Urinary bladder (tissue), 4 donors: ENCODE results near the gene UBE2E2. TPM values are rescaled to one million over a fixed set of nuclear protein-coding genes. Genes with fewer than 3 reads are reported as not detected.
"Not testable (repeated sequence)": the region's sequence is repeated elsewhere in the genome, so short reads cannot be mapped to it uniquely, and the experiment has no call there.

Experiments used
- DNase-seq: peaks from one replicate; pipeline ENCODE4 v3.0.0-alpha.2; 2015; ENCODE audit errors: extremely low spot score
- H3K27ac ChIP-seq: one replicate; pipeline ENCODE4 v1.5.1; 2013; ENCODE audit warnings: low read depth, mild to moderate bottlenecking, moderate library complexity
- H3K36me3 ChIP-seq: one replicate; pipeline ENCODE4 v1.6.1; 2013; ENCODE audit warnings: mild to moderate bottlenecking, moderate library complexity; ENCODE audit not compliant: insufficient read depth
- H3K4me1 ChIP-seq: one replicate; pipeline ENCODE4 v1.6.1; 2013; ENCODE audit warnings: mild to moderate bottlenecking, moderate library complexity; ENCODE audit not compliant: insufficient read depth
- H3K4me3 ChIP-seq: one replicate; pipeline ENCODE4 v1.5.1; 2013; ENCODE audit warnings: low read depth, low read length
- WGBS: extraction: QIAGEN DNeasy Blood & Tissue Kit; methylation state at CpG from one replicate; pipeline ENCODE4 v1.1.7; 2013; 5-methylcytosine and 5-hydroxymethylcytosine counted together
- polyA plus RNA-seq: library from polyadenylated mRNA; stranded (reverse); fragments of 200-250 nt; gene quantifications from one replicate; pipeline ENCODE4 v1.2.3, GENCODE V29; 2013
- total RNA-seq: library from RNA; depleted of rRNA; stranded (reverse); fragments of >200 nt; gene quantifications from one replicate; pipeline ENCODE4 v1.2.3, GENCODE V29; 2014
- donor health status: healthy with polysubstance abuse.
- donor health status: healthy.

UBE2E2 gene
- total and polyA plus RNA-seq, 2 donors = 36.3 to 120 TPM

DNA sequence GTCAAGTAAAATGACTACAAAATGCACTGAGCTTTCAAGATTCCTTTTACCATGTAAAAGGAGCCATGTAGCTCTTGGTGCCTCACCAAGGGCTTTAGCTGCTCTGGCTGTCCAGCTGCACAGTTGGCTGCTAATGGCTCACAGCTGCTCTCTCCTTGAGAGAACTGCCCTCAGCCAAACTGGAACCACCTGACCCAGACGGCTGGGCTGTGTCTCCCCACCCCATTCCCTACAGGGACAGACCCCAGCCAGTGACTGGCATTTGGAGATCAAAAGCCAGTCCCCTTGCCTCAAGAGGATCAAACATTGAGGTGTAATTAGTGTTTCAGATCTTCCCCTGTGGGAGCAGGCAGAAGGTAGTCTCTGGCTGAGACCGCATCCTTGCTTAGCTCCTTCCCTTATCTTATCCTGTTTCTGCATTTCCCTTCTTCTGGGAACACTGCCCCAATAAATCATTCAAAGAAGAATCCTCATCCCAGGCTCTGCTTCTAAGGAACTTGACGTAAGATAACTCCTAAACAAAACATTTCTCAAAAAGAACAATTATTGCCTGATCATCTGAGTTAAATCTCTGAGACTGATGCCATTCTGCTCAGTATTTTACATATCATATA is 28.6 kb upstream of the UBE2E2 start:
- no peaks in the 10 kb centered on the region for H3K4me1 ChIP-seq
- WGBS = 23% methylated on average over 3 of the region's 3 CpGs
- no peak for DNase-seq

DNA sequence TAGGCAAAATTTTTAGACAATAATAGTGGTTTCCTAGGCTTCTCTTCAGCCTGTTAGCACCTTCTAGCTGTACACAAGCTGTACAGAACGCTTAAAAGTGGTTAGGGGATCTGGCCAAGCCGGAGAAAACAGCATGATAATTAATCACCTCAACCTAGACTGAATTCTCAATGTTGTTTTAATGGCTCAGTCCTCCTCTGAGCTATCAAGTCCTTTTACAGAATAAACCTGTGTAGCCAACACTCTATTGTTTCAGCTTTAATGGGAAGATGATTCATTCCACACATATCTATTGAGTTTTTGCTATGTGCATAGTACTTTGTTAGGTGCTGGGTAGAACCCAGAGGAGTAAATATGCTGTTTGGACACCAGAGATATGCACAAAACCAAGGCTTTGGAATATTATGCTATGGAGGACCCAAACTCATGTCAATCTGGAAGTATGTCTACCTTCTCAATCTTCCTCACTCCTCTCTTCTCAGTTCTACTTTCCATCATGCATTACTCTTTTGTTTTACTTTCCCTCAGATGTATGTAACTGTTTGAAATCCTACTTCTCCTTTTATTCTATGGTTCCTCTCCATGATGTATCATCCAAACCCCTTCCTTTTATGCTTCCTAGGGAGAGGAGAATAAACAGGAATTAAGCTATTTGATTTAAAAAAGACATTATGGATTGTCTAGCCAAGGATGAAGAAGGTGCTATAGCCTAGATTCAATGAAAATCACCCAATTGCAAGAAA is 27.6 kb upstream of the UBE2E2 start:
- no peak overlapping the region for H3K4me3 ChIP-seq
- no peak for DNase-seq
- 85% methylated on average over 2 of the region's 2 CpGs for WGBS
- no peaks in the 10 kb centered on the region for H3K36me3 ChIP-seq
- no peak overlapping the region for H3K27ac ChIP-seq
- no peaks in the 10 kb centered on the region for H3K4me1 ChIP-seq

More for the DNA sequence above, 28.6 kb upstream of the UBE2E2 start:
- no peak overlapping the region for H3K4me3 ChIP-seq
- H3K36me3 ChIP-seq = no peaks in the 10 kb centered on the region
- no peak overlapping the region for H3K27ac ChIP-seq

DNA sequence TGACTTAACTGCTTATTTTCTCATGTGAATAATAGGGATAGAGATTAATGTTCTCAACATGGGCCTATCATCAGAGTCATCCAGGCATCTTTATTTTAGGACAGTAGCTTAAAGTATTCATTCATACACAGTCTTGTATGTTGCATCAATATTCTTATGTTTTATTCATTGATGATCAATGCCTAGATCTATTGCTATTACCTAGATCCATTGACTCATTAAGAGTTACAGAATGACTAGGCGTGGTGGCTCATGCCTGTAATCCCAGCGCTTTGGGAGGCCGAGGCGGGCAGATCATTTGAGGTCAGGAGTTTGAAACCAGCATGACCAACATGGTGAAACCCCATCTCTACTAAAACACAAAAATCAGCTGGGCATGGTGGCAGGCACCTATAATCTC is 26.3 kb upstream of the UBE2E2 start:
- not testable (repeated sequence) for H3K4me1 ChIP-seq, H3K27ac ChIP-seq, H3K36me3 ChIP-seq, DNase-seq, H3K4me3 ChIP-seq
- 89% methylated on average over 4 of the region's 4 CpGs for WGBS

DNA sequence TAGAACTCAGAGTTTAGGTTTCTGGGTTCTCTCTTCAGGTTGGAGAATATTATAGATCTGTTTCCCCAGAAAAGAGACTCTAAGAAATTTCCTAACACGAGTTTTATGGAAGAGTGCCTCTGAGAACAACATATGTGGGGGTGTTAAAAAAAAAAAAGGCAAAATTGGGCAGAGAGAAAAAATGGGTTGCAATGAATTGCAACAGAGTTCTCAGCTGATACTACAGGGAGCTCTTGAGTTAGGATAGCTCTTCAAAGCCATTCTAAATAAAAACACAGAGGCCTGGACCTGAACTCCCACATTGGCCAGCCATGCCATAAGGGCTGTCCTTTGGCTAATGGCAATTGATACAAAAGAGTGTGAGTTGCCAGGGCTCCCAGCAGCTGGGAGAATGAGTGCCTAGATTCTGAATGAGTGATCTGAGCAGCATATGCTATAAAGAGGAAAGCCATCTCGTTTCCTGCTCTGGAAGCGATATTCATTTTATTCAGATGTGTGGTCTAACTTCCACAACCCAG is 20.1 kb upstream of the UBE2E2 start:
- H3K27ac ChIP-seq = no peak overlapping the region
- WGBS = 92% methylated on average over 3 of the region's 3 CpGs
- no peak for DNase-seq
- H3K4me3 ChIP-seq = no peak overlapping the region
- no peaks in the 10 kb centered on the region for H3K36me3 ChIP-seq
- no peaks in the 10 kb centered on the region for H3K4me1 ChIP-seq

DNA sequence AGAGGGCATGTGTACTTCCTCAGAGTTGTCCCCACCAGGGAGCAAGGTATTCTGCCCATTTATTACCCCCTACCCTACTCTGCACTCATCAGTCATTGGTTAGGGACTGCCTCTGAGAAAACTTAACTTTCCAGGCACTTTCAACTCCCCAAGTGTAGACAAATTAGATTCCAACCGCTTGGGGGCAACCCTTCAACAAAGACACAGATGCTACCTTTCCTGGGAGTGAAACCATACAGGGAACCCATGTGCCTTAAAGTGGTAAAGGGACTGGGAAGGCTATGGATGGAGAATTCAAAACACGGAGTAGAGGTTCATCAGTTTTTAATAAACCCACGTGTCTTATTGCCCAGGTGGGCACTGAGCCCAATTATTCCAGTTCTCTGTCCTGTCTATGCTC is 19.4 kb upstream of the UBE2E2 start:
- no peak for DNase-seq
- Histone ChIP-seq H3K4me3 (no peak overlapping the region), H3K27ac (no peak overlapping the region), H3K4me1 (no peaks in the 10 kb centered on the region), H3K36me3 (no peaks in the 10 kb centered on the region)
- WGBS = 39% methylated on average over 3 of the region's 3 CpGs

DNA sequence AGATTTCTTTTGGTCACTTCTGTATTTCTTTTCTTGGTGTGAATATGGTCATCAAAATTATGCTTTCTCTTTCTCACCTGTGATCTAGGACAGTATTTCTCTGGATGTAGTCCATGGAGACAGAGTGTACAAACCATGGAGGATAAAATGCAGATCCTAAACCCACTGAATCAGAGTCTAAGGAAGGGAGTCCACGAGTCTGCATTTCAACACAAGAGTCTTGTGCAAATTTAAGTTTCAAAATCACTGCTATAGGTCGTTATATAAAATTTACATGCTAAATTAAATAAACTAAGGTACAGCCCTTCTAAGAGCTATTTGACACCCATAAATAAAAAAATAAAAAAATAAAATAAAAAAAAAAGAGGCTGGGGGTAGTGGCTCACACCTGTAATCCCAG is 17.3 kb upstream of the UBE2E2 start:
- Histone ChIP-seq H3K27ac (no peak overlapping the region), H3K36me3 (no peaks in the 10 kb centered on the region), H3K4me1 (no peaks in the 10 kb centered on the region), H3K4me3 (no peak overlapping the region)
- 87% methylated on average over 2 of the region's 2 CpGs for WGBS
- no peak for DNase-seq

DNA sequence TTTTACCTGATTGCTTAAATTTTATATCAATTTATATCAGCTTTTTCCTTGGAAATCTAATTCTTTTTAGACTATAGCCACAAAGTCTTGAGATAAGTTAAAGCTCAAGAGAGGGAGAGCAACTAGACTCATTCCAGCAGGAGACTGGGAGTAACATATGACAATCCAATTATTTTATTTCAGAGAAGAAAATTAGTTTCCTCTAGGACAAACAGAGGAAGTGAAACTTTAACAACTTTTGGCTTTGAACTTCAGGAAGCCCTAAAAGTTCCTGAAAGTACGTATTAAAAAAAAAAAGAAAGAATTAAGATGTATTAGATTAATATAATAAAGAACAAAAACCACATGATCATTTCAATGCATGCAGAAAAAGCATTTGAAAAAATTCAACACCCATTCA is 13.9 kb upstream of the UBE2E2 start:
- no peak overlapping the region for H3K4me3 ChIP-seq
- no peaks in the 10 kb centered on the region for H3K36me3 ChIP-seq
- no peak overlapping the region for H3K27ac ChIP-seq
- 64% methylated on average over 1 of the region's 1 CpG for WGBS
- no peak for DNase-seq
- no peaks in the 10 kb centered on the region for H3K4me1 ChIP-seq

DNA sequence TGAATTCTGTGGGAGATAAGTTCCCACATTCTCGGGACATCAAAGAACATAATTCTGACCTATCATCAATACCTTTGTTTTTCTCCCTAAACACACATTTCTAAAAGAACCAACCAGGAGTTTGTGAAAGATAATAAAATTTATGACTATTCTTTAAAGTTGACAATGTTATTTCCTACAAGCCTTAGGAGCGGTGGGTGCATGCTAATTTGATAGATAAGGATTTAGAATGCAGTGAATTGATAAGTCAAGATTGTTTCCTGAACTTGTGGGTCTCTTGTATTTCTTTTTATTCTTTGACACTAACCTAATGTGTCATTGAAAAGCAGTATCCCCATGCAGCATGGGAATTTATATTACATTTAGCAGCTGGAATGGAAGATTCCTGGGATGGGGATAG is 10.3 kb upstream of the UBE2E2 start:
- no peaks in the 10 kb centered on the region for H3K4me1 ChIP-seq
- H3K36me3 ChIP-seq = no peaks in the 10 kb centered on the region
- H3K27ac ChIP-seq = no peak overlapping the region
- 76% methylated on average over 2 of the region's 2 CpGs for WGBS
- H3K4me3 ChIP-seq = no peak overlapping the region
- no peak for DNase-seq

DNA sequence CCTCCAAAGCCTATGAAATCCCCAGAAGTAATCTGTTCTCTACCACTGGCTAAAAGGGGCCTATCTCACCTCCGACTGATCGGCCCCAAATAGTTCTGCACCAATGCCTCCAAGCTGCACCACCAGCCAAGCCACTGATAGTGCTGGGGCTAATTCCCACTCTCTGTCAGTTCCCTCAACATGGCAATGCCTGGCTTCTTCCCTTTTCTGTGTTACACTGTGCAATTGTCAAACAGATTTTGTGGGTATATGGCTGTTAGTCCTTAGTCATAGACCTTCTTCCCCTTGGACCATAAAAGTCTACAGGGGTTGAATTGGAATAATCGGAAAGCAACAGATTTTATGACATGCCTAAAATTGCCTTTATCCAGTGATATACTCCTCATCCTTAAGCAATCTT is 9.3 kb upstream of the UBE2E2 start:
- Histone ChIP-seq H3K27ac (no peak overlapping the region), H3K4me1 (no peaks in the 10 kb centered on the region), H3K36me3 (no peaks in the 10 kb centered on the region), H3K4me3 (no peak overlapping the region)
- 96% methylated on average over 3 of the region's 3 CpGs for WGBS
- DNase-seq = no peak

DNA sequence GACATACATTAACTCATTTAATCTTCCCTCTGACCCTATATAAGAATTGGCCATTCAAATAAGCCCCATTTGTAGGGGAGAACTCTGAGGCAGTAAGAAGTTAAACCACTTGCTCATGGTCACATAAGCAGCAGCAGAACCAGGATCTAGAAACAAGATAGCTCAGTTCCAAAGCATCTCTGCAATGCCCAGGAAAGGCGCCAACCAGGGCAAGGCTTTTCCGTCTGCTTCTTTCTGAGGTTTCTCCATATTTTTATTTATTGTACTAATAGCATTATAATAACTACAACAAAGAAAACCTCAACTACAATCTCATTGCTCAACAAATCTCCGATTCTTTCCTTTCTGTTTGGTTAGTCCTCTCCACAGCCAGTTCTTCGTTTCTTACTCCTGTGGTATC is 4.3 kb upstream of the UBE2E2 start:
- Histone ChIP-seq H3K4me1 (no peaks in the 10 kb centered on the region), H3K36me3 (no peaks in the 10 kb centered on the region), H3K27ac (no peak overlapping the region), H3K4me3 (no peak overlapping the region)
- no peak for DNase-seq
- WGBS = 56% methylated on average over 4 of the region's 4 CpGs

DNA sequence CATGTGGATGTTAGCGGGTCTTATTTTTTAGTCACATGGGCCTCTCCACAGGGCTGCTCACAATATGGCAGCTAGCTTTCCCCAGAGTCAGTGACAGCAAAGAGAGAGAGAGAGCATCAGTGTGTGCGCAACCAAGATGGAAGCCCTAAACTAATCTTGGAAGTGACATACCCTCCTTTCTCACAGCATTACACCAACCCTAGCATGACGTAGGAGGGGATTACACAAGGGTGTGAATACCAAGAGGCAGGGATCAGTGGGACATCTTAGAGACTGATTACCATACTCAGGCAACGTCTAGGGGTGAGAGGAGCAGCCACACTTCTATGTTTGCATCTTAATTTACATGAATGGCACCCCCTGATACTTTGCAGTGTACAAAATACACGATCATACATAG is 3.5 kb upstream of the UBE2E2 start:
- Histone ChIP-seq H3K36me3 (no peaks in the 10 kb centered on the region), H3K27ac (no peak overlapping the region), H3K4me3 (no peak overlapping the region), H3K4me1 (no peaks in the 10 kb centered on the region)
- WGBS = 87% methylated on average over 5 of the region's 5 CpGs
- DNase-seq = no peak

DNA sequence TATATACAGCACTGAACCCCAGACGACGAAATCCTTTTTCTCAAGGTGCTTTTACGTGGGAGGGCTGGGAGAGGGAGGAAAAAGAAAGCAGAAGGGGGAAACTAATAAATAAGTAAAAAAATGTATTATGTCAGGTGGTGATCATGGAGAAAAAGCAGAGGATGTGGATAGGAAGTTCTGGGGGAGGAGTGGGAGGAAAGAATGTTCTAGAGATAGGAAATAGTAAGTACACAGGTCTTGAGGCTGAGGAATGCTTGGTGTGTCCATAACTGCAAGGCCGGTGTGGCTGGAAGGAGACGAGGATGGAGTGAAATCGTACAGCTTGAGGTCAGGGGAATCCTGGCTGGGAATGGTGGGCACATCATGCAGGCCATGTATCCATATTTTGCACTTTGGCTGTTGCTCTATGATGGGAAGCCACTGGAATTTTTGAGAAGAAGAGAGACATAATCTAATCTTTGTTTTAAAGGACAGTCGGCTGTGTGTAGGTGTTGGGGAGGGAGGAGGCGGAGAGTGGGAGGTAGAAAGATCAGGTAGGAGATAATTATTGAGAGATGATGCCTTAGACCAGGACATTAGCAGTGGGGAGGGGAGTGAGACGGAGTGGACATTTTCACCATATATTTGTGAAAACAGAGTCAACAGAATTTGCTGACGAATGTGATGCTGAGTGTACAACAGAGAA is 1.8 kb upstream of the UBE2E2 start:
- WGBS = 88% methylated on average over 10 of the region's 10 CpGs
- no peak for DNase-seq
- no peak overlapping the region for H3K27ac ChIP-seq

DNA sequence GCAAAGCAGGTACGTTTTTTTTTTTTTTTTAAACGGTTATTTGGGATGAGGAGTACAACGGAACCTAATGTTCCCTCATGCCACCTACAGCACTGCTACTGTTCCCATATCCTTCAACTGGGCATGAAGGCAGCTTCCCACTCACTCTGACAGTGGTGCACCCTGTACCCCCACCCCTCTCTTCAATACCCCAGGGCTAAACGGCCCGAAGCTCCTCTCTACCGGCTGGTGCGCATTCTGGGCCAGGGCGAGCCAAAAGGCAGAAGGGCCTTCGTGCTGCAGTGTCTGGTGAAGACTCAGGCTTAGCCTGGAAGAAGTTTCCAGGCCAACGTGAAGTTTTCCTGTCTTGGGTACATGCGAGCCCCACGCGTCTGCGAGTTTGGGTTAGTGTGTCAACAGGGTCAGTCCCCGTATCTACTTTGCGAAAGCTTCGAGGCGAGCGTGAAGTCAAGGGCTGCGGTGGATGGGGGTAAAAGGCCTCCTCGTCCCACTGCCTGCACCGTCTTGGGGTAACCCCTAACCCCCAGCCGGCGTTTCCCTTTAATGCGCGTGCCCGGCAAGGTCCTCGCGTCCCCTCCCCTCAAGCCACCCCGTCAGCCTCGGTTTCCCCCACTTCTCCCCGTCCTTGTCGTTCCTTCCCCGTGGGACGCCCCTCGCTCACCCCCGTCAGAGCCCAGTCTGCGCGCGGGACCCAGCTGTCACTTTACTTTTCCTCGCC is 765 bp upstream of the UBE2E2 start:
- Histone ChIP-seq H3K4me1 (no peaks in the 10 kb centered on the region), H3K4me3 (peak overlapping the region; percentile 97), H3K27ac (peak overlapping the region; percentile 72), H3K36me3 (no peaks in the 10 kb centered on the region)
- DNase-seq = no peak
- WGBS = 17% methylated on average over 41 of the region's 41 CpGs

More for the DNA sequence above, 1.8 kb upstream of the UBE2E2 start:
- H3K4me1 ChIP-seq = no peaks in the 10 kb centered on the region
- H3K4me3 ChIP-seq = no peak overlapping the region
- H3K36me3 ChIP-seq = no peaks in the 10 kb centered on the region
